Measurements from ENCODE around the gene TMEM51. TPM values are rescaled to one million over a fixed set of nuclear protein-coding genes. Genes with fewer than 3 reads are reported as not detected.
"Not testable (repeated sequence)": the region's sequence is repeated elsewhere in the genome, so short reads cannot be mapped to it uniquely, and the experiment has no call there.

The TMEM51 gene
- total RNA-seq, 1 experiment from 2014 or later = 47.6 TPM

DNA sequence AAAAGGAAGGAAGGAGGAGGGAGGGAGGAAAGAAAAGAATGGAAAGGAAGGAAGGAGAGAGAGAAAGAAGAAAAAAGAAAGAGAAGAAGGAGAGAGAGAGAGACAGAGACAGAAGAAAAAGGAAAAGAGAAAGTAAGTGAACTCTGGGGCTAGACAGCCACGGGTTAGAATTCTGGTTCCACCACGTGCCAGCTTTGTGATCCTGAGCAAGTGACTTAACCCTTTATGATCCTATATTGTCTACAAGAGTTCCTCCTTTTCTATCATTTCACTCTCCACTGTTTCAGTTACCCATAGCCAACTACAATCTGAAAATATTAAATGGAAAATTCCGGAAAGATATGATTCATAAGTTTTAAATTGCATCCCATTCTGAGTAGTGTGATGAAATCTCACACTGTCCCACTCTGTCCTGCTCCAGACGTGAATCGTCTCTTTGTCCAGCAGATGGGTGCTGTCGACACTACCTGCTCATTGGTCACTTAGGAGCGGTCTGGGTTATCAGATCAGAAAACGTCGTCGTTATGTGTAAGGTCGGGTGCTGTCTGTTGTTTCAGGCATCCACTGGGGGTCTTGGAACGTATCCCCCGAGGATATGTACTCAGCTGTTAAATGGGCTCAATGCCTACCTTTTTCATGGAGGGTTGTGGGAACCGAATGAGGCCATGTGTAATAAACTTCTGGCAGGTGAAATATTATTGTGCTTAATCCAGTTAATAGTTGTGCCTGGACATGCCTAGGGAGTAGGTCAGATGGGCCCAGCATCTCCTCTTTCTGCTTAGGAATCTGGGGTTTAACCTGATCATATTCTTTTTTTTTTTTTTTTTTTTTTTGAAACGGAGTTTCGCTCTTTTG lies 19.1 kb downstream of the TMEM51 start:
- no peak for DNase-seq
- no peaks in the 10 kb centered on the region for H3K9me3 Mint-ChIP-seq (ENCODE audit: low read depth, unreplicated experiment)
- TF ChIP-seq, protein P1, sequence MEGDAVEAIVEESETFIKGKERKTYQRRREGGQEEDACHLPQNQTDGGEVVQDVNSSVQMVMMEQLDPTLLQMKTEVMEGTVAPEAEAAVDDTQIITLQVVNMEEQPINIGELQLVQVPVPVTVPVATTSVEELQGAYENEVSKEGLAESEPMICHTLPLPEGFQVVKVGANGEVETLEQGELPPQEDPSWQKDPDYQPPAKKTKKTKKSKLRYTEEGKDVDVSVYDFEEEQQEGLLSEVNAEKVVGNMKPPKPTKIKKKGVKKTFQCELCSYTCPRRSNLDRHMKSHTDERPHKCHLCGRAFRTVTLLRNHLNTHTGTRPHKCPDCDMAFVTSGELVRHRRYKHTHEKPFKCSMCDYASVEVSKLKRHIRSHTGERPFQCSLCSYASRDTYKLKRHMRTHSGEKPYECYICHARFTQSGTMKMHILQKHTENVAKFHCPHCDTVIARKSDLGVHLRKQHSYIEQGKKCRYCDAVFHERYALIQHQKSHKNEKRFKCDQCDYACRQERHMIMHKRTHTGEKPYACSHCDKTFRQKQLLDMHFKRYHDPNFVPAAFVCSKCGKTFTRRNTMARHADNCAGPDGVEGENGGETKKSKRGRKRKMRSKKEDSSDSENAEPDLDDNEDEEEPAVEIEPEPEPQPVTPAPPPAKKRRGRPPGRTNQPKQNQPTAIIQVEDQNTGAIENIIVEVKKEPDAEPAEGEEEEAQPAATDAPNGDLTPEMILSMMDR (IDR thresholded peaks at IDR 0.05; ENCODE audit: unreplicated experiment) = no peak
- no peaks in the 10 kb centered on the region for H3K27me3 Mint-ChIP-seq (ENCODE audit: unreplicated experiment)
- peak overlapping the region; percentile 16 for H3K4me3 Mint-ChIP-seq (ENCODE audit: low read depth, unreplicated experiment)
- CTCF ChIA-PET = interaction anchor here (0.7 kb wide), 2 partner anchors 19 to 78 kb away, joined by 3 to 6 read pairs; no protein-coding TSS in a partner anchor
- H3K4me1 Mint-ChIP-seq (ENCODE audit: low read depth, unreplicated experiment) = peaks cover 82% of the 10 kb centered on the region
- H3K36me3 Mint-ChIP-seq (ENCODE audit: insufficient read depth, unreplicated experiment) = peaks cover 47% of the 10 kb centered on the region
- intact Hi-C loops (cut with micrococcal nuclease; ENCODE audit: unreplicated experiment) = no loop called here
- BruUV-seq (replicated peaks) = no TSS peak
- peak overlapping the region; percentile 56 for H3K27ac Mint-ChIP-seq (ENCODE audit: unreplicated experiment)

DNA sequence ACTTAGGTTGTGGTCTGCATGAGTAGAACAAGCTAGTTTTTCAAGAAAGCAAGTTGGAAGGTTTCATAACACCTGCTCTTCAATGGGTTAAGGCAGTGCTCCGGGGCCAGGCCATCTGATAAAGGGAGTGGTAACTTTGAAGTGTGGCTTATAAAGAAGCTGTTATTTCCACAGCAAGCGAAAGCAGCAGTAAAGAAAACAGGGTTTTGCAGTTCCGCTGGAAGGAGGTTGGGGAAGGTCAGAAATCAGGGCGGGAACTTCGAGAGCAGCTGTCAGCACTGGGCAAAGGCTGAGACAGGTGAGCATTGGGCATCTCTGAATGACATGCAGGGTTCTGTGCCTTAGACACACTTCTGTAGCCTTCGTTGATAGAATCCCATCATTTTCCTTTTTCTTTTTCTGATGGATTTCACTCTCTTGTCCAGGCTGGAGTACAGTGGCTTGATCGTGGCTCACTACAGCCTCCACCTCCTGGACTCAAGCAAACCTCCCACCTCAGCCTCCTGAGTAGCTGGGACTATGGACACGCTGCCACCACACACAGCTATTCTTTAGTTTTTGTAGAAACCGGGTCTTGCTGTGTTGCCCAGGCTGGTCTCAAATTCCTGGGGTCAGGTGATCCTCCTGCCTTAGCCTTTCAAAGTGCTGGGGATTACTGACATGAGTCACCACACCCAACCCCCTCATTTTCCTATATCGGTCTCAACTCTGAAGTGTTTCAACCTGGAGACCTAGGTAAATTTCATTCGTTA lies 20.5 kb downstream of the TMEM51 start:
- Mint-ChIP-seq H3K9me3 (ENCODE audit: low read depth, unreplicated experiment) (no peaks in the 10 kb centered on the region), H3K27ac (ENCODE audit: unreplicated experiment) (peak overlapping the region; percentile 40), H3K4me3 (ENCODE audit: low read depth, unreplicated experiment) (peak overlapping the region; percentile 4), H3K36me3 (ENCODE audit: insufficient read depth, unreplicated experiment) (peaks cover 52% of the 10 kb centered on the region), H3K27me3 (ENCODE audit: unreplicated experiment) (no peaks in the 10 kb centered on the region), H3K4me1 (ENCODE audit: low read depth, unreplicated experiment) (peaks cover 76% of the 10 kb centered on the region)
- no TSS peak for BruUV-seq (replicated peaks)
- no peak for DNase-seq
- TF ChIP-seq, protein P1 (IDR thresholded peaks at IDR 0.05; ENCODE audit: unreplicated experiment) = no peak
- CTCF ChIA-PET = interaction anchor here (1.0 kb wide), 1 partner anchor 26 kb away, joined by 7 read pairs; no protein-coding TSS in a partner anchor
- intact Hi-C loops (cut with micrococcal nuclease; ENCODE audit: unreplicated experiment) = no loop called here

DNA sequence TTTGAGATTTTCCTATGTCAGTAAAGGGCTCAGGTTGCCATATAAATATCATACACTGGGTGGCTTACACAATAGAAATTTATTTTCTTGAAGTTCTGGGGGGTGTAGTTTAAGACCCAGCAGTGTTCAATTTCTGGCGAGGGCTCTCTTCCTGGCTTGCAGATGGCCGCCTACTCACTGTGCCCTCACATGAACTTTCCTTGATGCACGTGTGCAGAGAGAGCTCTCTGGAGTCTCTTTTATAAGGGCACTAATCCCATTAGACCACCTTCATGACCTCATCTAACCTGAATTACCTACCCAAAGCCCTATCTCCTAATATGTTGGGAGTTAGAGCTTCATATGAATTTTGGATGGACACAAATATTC lies 21.1 kb downstream of the TMEM51 start:
- no peak for DNase-seq
- CTCF ChIA-PET = interaction anchor here (0.6 kb wide), 1 partner anchor 10 kb away, joined by 3 read pairs; no protein-coding TSS in a partner anchor
- TF ChIP-seq, protein P1 (IDR thresholded peaks at IDR 0.05; ENCODE audit: unreplicated experiment) = no peak
- no TSS peak for BruUV-seq (replicated peaks)
- Mint-ChIP-seq H3K4me1 (ENCODE audit: low read depth, unreplicated experiment) (peaks cover 82% of the 10 kb centered on the region), H3K4me3 (ENCODE audit: low read depth, unreplicated experiment) (peak overlapping the region; percentile 4), H3K9me3 (ENCODE audit: low read depth, unreplicated experiment) (no peaks in the 10 kb centered on the region), H3K36me3 (ENCODE audit: insufficient read depth, unreplicated experiment) (peaks cover 56% of the 10 kb centered on the region), H3K27ac (ENCODE audit: unreplicated experiment) (peak overlapping the region; percentile 40), H3K27me3 (ENCODE audit: unreplicated experiment) (no peaks in the 10 kb centered on the region)
- intact Hi-C loops (cut with micrococcal nuclease; ENCODE audit: unreplicated experiment) = no loop called here

DNA sequence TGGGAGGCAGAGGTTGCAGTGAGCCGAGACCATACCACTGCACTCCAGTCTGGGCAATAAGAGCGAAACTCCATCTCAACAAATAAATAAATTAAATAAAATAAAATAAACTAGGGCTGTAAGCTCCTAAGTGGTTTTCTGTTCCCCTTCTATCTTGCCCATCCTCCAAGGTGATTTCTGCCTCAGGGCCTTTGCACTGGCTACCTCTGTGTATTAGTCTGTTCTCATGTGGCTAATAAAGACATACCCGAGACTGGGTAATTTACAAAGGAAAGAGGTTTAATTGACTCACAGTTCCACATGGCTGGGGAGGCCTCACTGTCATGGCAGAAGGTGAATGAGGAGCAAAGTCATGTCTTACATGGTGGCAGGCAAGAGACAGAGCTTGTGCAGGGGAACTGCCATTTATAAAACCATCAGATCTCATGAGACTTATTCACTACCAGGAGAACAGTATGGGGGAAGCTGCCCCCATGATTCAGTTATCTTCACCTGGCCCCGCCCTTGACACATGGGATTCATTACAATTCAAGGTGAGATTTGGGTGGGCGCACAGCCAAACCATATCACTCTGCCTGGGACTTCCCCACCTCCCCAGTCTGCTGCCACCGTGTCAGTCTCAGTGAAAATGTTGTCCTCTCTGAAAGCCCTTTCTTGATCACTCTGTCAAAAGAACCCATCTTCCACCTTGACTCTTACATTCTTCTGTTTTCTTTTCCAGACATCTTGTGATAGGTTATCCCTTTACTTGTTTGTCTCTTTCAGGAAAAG lies 22.0 kb downstream of the TMEM51 start:
- intact Hi-C loops (cut with micrococcal nuclease; ENCODE audit: unreplicated experiment); DNase-seq; H3K27me3 Mint-ChIP-seq (ENCODE audit: unreplicated experiment); H3K4me3 Mint-ChIP-seq (ENCODE audit: low read depth, unreplicated experiment); BruUV-seq (replicated peaks); H3K9me3 Mint-ChIP-seq (ENCODE audit: low read depth, unreplicated experiment): not testable (repeated sequence)
- Mint-ChIP-seq H3K36me3 (ENCODE audit: insufficient read depth, unreplicated experiment) (peaks cover 50% of the 10 kb centered on the region), H3K4me1 (ENCODE audit: low read depth, unreplicated experiment) (peaks cover 84% of the 10 kb centered on the region), H3K27ac (ENCODE audit: unreplicated experiment) (peak overlapping the region; percentile 40)
- CTCF ChIA-PET = interaction anchor here (0.6 kb wide), 1 partner anchor 11 kb away, joined by 3 read pairs; no protein-coding TSS in a partner anchor

All from Calu3 (cell line).